ENCODE results near the gene INPP5J.
"Not testable (repeated sequence)": the region's sequence is repeated elsewhere in the genome, so short reads cannot be mapped to it uniquely, and the experiment has no call there.

INPP5J gene

GRCh38 chr22:31122532-31123291 is at the start of gene INPP5J:
Gene INPP5J, plus strand, starts transcription at chr22:31122966. Its CDS starts 49 bp downstream, at chr22:31123015.
- peak; percentile 31 for FAIRE-seq

- FAIRE-seq = not testable (repeated sequence)
Observed at GRCh38 chr22:31073125-31073524, 49.6 kb upstream of the INPP5J start.

DNA sequence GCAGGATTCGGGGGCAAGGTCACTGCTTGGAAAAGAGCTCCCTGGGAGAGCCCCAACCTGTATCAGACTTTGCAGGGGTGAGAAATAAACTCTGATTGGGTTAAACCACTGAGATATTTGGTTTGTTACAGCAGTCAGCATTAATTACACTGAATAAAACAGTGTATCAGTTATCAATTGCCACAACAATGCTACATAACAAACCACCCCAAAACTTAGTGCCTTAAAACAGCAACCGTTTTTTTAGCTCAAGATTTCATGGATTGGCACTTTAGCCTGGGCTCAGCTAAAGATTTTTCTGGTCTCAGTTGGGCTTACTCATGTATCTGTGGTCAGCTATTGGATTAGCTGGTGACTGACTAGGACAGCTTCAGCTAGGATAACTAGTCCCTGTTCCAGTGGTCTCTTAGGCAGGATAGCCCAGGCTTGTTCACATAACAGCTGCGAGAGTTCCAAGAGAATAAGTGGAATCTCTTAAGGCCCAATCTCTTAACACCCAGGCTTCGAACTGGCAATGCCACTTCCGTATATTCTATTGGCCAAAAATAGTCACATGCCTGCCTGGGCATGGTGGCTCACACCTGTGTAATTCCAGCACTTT is 49.1 kb upstream of the INPP5J start:
- FAIRE-seq = not testable (repeated sequence)

DNA sequence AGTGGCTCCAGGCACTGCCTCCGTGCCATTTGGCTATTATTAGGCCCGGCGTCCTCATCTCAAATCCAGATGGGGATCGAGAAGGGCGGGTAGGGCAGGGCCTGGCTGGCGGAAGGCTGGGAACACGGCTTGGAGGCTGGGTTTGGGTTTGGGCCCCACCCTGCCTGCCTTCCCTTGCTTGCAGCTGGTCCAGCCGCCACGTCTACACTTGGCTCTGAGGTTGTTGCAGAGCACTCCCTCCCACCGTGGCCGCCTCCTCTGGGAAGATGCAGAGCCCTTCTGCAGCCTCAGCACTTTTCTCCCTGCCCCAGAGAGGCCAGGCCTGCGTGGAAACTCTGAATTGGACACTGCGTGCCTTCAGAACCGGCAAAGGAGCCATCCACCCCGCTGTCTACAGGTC is 46.8 kb upstream of the INPP5J start:
- FAIRE-seq = no peak

GRCh38 chr22:31077681-31078080 is 45.1 kb upstream of the INPP5J start:
- no peak for FAIRE-seq

GRCh38 chr22:31078389-31078788 is 44.4 kb upstream of the INPP5J start:
- not testable (repeated sequence) for FAIRE-seq

GRCh38 chr22:31079095-31079642 is 43.6 kb upstream of the INPP5J start:
- FAIRE-seq = no peak

DNA sequence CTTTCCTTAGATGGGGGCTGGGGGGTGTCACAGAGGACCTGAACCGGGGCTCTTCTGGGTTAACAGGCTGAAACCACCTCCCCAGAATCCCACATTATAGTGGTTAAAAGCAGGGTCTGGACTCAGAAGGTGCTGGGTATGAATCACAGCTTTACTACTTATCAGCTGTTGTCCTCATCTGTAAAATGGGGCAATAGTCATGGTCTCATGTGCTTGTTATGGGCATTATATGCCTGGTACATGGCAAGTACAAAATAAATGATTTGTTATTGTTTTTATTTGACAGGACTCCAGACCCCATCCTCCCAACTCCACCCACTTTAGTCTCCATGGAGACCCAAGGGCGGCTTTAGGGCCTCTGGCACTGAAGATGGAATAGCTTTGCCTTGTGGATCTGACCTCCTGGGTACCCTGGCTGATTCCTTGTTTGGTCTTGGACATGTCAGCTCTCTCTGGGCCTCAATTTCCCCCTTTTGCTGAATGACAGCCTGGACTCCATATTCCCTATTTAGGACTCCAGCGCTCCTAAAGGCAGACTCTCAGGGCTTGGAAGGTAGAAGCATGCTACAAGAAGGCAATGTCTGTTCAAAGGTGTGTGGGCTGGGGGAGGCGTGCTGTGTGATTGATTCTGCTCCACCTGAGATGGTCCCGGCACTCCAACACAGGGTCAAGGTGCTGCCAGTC is 42.5 kb upstream of the INPP5J start:
- no peak for FAIRE-seq

DNA sequence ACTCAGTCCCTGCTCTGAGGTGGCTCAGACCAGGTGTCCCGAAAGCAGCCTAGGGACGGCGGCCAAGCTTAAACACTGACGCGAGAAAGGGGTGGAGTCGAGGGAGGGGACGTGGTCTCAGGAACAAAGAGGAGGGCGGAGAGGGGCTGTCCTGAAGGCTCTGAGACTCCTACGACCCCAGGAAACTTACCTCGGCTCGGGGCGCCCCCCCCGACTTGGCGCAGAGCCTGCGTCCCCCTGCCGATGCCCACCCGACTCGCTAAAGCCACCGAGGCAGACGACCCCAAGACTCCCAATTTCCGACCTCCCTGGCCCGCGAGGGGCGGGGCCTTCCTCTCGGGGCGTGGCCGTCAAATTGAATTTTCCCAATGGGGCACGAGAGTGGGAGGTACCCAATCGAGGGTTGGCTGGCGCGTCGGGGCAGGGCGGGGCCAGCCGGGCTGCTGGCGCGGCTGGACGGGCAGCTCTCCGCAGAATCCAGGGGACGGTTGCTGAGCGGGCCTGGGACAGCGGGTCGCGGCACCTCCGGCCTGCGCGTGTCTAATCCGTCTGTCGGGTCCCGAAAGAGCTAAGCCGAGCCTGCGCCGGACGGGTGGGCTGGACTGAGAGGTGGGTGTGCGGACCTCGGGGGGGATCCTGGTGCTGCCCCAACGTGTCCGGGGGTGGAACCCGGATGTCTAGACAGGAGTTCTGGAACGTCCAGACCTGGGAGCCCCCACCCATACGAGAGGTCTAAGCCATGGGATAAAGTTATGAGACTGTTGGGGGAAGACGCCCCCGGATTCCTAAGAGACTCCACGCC is 41.7 kb upstream of the INPP5J start, which contains the start of gene SMTN:
SMTN (plus strand) TSS at position 471 of the 802 bp plus-strand sequence. CDS start 1,941 bp downstream, outside the sequence.
- FAIRE-seq = peak; percentile 71

- FAIRE-seq = no peak
Observed at GRCh38 chr22:31081963-31082605, 40.7 kb upstream of the INPP5J start.

- no peak for FAIRE-seq
Observed at GRCh38 chr22:31082606-31083376, 40.0 kb upstream of the INPP5J start.

DNA sequence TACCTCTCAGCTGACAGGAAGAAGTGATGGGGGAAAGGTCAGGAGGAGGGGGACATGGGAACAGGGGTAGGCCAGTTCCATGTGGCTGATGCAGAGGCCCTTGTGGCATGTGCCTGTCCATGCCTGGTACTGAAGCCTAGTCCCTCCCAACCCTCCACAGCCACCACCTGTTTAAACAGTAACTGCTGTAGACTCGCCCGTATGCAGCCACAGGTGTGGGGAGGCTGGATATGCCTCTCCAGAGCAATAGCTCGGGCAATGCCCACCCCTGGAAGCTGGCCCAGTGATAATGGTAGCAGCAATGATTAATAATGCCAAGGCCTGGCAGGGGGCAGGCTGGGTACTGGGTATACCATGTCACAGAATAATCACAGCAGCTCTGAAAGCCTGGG is 39.4 kb upstream of the INPP5J start:
- no peak for FAIRE-seq

GRCh38 chr22:31083923-31084810 is 38.6 kb upstream of the INPP5J start:
- FAIRE-seq = no peak

GRCh38 chr22:31084811-31085492 is 37.8 kb upstream of the INPP5J start:
- no peak for FAIRE-seq

- no peak for FAIRE-seq
Observed at GRCh38 chr22:31085493-31085824, 37.3 kb upstream of the INPP5J start.

- no peak for FAIRE-seq
Observed at GRCh38 chr22:31085928-31086327, 36.8 kb upstream of the INPP5J start.

- FAIRE-seq = no peak
Observed at GRCh38 chr22:31086703-31087330, 35.9 kb upstream of the INPP5J start.

- no peak for FAIRE-seq
Observed at GRCh38 chr22:31087744-31088215, 35.0 kb upstream of the INPP5J start.
